A549 treated with Hydrocortisone at 1 μM for 4 hours (cell line): Measurements from ENCODE around the gene MND1. TPM values are rescaled to one million over a fixed set of nuclear protein-coding genes. Genes with fewer than 3 reads are reported as not detected.

ENCODE experiments used
- total RNA-seq: library from RNA; stranded (reverse); fragments of 200-300 nt; extraction: Qiagen RNA extraction; gene quantifications from 5 replicates; pipeline ENCODE4 v1.2.3, GENCODE V29; 2022

MND1 gene, protein sequence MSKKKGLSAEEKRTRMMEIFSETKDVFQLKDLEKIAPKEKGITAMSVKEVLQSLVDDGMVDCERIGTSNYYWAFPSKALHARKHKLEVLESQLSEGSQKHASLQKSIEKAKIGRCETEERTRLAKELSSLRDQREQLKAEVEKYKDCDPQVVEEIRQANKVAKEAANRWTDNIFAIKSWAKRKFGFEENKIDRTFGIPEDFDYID
- total RNA-seq = 10.4 to 15.6 TPM (median 13.4 TPM) in 5 replicates

DNA sequence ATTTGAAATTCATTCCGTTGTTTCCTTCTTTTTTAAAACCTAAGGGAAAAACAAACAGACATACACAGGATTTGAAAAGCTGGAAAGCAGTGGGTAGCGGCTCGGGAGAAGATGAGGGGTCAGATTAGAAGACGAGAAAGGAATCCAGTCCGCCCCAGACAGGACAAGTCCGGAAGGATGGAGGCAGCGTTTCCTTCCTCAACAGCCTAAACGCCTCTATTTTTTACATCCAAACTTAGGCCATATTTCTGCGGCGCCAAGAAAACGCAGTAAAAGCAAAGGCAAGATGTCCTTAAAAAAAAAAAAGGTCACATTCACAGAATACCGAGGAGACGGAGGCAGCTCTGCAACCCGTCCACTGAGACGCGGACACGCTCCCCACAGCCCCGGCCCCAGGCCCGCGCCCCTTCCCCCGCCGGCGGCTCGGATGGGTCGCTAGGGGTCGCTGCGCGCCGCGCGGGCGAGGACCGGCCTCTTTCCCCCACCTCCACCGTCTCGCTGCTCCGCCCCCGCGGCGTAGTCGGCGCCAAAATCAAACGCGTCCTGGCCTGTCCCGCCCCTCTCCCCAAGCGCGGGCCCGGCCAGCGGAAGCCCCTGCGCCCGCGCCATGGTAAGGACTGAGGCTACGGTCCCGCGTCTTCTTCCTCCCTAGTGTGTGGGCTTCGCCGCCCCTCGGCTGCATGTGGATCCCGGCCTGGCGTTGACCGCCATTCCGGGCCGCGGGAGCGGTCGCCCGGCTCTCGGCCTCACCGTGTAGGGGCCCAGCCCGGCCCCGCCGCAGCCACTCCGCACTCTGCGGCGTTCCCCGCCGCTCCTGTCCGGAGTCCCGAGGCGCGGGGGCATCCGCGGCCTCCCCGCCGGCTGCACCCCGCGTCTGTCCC lies at the start of gene MND1:
TSS of gene MND1 (plus strand) at position 558 of the 881 bp plus-strand sequence. CDS start at position 608, 50 bp downstream.

Other genes with a start within 250 kb of the MND1 start
- gene TRIM2, start 140.2 kb upstream of the MND1 start, total RNA-seq = 0.62 to 1.2 TPM (median 0.64 TPM) in 5 replicates
- 5.2 to 7.0 TPM (median 5.8 TPM) in 5 replicates for gene TMEM131L, start 121.7 kb downstream of the MND1 start, total RNA-seq